ENCODE results near the gene CTNNA3. TPM values are rescaled to one million over a fixed set of nuclear protein-coding genes. Genes with fewer than 3 reads are reported as not detected.

The CTNNA3 gene
- total and polyA plus RNA-seq, 12 donors = 2.0 to 213 (median 171) TPM

- no peak for TF ChIP-seq CTCF (IDR thresholded peaks at IDR 0.05)
- intact Hi-C loops (cut with DNase I) = no loop called here
Observed at GRCh38 chr10:67005981-67006380, 690.0 kb downstream of the CTNNA3 start.

GRCh38 chr10:67004690-67005089 is 691.3 kb downstream of the CTNNA3 start:
- TF ChIP-seq CTCF (IDR thresholded peaks at IDR 0.05) = no peak
- Histone ChIP-seq H3K4me3 (no peak overlapping the region), H3K36me3 (no peaks in the 10 kb centered on the region), H3K27me3 (no peaks in the 10 kb centered on the region), H3K4me1 (no peaks in the 10 kb centered on the region), H3K9me3 (no peaks in the 10 kb centered on the region), H3K27ac (no peak overlapping the region)
- no peak for DNase-seq
- WGBS, 2 donors = 68 to 76% methylated on average over 2 of the region's 2 CpGs
- intact Hi-C loops (cut with DNase I) = no loop called here
- no peak for ATAC-seq

More at GRCh38 chr10:67005981-67006380, 690.0 kb downstream of the CTNNA3 start:
- no peaks in the 10 kb centered on the region for H3K4me1 ChIP-seq
- DNase-seq = no peak
- H3K9me3 ChIP-seq = no peaks in the 10 kb centered on the region
- H3K36me3 ChIP-seq = no peaks in the 10 kb centered on the region
- H3K27ac ChIP-seq = no peak overlapping the region
- WGBS, 2 donors = 30 to 60% methylated on average over 1 of the region's 1 CpG
- H3K27me3 ChIP-seq = no peaks in the 10 kb centered on the region
- no peak overlapping the region for H3K4me3 ChIP-seq
- no peak for ATAC-seq

GRCh38 chr10:66999762-67000545 is 696.0 kb downstream of the CTNNA3 start:
- ATAC-seq = no peak
- intact Hi-C loops (cut with DNase I) = no loop called here
- 90 to 93% methylated on average over 3 of the region's 3 CpGs for WGBS, 2 donors
- Histone ChIP-seq H3K27ac (no peak overlapping the region), H3K27me3 (no peaks in the 10 kb centered on the region), H3K9me3 (no peaks in the 10 kb centered on the region), H3K4me3 (no peak overlapping the region), H3K4me1 (peaks cover 0 to under 1% (median 0%) of the 10 kb centered on the region in 9 donors), H3K36me3 (no peaks in the 10 kb centered on the region)
- no peak for TF ChIP-seq CTCF (IDR thresholded peaks at IDR 0.05)
- DNase-seq = no peak

- intact Hi-C loops (cut with DNase I) = no loop called here
- no peak for DNase-seq
- no peaks in the 10 kb centered on the region for H3K36me3 ChIP-seq
- 39 to 63% methylated on average over 1 of the region's 1 CpG for WGBS, 2 donors
- H3K4me1 ChIP-seq = peaks cover 0 to 8% (median 0%) of the 10 kb centered on the region in 9 donors
- no peak overlapping the region for H3K4me3 ChIP-seq
- no peaks in the 10 kb centered on the region for H3K9me3 ChIP-seq
- H3K27me3 ChIP-seq = no peaks in the 10 kb centered on the region
- no peak for ATAC-seq
- H3K27ac ChIP-seq = no peak overlapping the region
- TF ChIP-seq CTCF (IDR thresholded peaks at IDR 0.05) = no peak
Observed at GRCh38 chr10:66996996-66997395, 699.0 kb downstream of the CTNNA3 start.
